HS-27A (cell line): Measurements from ENCODE around the gene YY1.
"Not testable (repeated sequence)": the region's sequence is repeated elsewhere in the genome, so short reads cannot be mapped to it uniquely, and the experiment has no call there.

Experiments used
- DNase-seq: peaks from one replicate; pipeline ENCODE4 v3.0.0-alpha.2; 2012; ENCODE audit warnings: low read depth, missing footprints

Gene YY1

DNA sequence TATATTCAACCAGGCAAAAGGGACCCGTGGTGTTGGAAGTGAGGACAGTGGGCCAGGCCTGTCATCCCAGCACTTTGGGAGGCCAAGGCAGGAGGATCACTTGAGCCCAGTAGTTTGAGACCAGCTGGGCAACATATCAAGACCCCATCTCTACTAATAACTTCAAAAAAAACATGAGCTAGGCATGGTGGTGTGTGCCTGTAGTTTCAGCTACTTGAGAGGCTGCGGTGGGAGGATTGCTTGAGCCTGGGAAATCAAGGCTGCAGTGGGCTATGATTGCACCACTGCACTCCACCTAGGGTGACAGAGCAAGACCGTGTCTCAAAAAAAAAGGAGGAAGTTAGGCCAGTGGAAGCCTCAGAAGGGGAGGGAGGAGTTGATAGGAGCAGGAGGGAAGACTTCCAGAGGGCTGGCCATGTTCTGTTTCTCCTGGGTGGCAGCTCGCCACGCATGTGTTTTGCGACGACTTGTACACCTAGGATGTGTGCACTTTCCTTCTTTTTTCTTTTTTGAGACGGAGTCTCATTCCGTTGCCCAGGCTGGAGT, 57.2 kb downstream of the YY1 start:
- no peak for DNase-seq

- DNase-seq: not testable (repeated sequence)
Observed at GRCh38 chr14:100296729-100297128, 57.8 kb downstream of the YY1 start.

DNA sequence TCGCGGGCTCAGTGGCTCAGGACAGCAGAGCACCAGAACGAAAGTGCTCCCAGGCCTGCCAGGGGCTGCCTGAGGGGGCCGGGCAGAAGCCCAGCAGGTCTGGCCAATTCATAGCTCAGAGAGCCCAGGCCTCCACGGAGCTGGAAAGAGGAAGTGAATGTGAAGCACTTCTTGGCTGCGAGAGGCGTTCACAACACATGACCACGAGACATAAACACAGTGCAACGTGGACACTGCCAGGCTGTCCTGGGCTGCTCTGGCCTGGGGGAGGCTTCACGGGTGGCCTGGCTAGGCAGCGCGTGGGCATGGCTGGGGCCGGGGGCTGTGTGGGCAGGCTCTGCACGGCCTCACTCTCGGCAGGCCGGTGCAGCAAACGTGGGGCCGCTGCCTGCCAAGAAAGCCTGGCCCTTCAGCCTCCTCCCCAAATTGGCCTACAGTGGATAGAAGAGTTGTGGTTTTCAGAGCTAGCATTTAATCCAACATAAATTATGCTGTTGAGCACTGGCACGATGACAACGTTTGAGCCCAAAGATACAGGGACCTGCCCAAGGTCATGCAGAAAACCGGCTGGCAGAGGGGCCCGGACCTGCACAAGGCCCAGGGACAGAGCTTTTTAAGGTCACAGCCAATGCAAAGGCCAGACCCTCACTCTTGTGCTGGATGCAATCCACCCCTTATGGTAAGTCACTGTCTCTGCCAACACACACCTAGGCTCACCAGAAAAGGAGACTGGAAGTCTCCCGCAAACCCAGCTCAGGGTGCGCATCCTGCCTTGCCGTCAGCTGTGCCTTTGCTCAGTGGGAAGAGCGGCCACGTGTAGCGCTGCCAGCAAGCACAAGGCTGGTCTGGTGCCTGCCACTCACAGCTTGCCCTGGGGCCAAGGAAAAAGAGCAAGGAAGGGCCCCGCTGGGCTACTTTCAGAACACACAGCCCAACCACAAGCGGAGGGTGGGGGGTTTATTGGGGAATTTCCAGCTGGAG, 58.7 kb downstream of the YY1 start:
- no peak for DNase-seq

DNA sequence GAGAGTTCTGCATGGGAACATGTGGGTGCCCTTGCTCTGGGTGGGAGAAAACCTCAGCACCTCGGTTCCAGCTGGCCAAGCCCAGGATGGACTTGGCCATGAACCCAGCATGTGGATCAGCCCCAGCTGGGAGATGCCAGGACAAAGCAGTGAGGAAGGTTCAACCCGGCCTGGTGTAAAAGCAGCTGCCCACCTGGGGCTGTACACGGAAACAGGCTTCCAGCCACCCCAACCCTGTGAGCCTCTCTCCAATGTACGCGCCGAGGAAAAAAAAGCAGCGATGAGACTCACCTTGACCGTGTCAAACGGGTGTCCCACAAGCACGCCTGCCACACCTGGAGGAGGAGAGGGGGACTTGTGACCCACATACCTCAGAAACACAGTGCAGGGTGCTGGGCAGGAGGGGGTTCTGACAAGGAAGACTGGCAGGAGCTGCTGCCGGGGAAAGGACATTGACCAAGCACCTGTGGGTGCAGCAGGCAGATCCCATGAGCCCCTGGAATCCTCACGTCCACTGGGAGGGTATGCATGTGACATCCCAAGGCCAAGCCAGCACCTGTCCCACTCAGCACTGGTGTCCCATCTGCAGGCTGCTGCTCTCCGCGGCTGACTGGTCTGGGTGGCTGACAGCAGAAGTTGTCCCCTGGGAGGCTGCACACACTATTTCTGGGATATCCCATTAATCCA, 59.8 kb downstream of the YY1 start:
- no peak for DNase-seq

DNA sequence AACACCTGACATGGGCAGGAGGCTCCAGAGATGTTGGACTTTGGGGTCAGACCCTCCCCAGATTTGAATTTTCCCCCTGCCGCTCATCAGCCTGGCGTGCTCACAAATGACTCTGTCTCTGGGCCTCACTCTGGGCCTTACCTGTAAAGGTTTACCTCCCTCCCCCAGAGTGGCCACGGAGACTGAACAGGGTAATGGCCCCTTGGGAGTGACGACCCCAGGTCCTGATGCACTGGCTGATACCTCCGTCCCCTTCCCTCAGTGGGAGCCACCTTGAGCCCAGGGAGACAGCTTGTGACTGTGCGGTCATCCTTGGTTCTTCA, 60.3 kb downstream of the YY1 start:
- no peak for DNase-seq

GRCh38 chr14:100302616-100303015, 63.7 kb downstream of the YY1 start:
- no peak for DNase-seq

- no peak for DNase-seq
Observed at GRCh38 chr14:100303179-100303578, 64.2 kb downstream of the YY1 start.

GRCh38 chr14:100303925-100304324, 65.0 kb downstream of the YY1 start:
- DNase-seq: no peak

GRCh38 chr14:100304825-100305323, 65.9 kb downstream of the YY1 start:
- DNase-seq: no peak

DNA sequence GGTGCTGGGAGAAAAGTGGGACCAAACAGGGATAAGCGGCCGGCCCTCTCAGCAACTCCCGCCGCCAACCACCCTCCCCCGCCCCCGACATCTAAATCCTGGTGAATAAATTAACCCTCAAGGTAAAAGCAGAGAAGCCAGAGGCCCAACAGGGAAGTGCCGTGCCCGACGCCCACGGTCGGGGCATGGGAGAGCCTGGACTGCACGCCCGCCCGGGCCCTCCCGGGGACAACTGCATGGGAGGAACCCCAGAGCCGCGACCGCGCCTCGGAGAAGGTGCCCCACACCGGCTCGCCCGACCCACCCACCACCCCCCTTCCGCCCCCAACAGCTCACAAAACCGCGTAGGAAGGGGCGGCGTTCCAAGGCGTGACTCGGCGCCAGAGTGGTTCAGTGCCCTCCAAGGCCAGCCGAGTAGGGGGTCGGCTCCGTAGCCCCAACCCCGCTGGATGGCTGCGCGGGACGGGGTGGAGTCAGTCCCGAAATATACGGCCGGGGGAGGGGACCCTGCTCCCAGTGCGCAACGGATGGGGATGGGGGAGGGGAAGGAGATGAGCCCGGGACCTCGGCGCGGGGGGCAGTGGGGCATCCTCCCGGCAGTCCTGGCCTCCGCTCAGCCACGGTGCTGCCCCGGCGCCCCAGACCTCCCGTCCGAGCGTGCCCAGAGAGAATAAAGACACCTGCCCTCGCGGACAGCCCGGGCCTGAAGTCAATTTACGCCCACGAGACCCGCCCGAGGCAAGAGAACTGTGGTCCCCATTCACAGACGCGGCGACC, 66.6 kb downstream of the YY1 start:
- DNase-seq: no peak

DNA sequence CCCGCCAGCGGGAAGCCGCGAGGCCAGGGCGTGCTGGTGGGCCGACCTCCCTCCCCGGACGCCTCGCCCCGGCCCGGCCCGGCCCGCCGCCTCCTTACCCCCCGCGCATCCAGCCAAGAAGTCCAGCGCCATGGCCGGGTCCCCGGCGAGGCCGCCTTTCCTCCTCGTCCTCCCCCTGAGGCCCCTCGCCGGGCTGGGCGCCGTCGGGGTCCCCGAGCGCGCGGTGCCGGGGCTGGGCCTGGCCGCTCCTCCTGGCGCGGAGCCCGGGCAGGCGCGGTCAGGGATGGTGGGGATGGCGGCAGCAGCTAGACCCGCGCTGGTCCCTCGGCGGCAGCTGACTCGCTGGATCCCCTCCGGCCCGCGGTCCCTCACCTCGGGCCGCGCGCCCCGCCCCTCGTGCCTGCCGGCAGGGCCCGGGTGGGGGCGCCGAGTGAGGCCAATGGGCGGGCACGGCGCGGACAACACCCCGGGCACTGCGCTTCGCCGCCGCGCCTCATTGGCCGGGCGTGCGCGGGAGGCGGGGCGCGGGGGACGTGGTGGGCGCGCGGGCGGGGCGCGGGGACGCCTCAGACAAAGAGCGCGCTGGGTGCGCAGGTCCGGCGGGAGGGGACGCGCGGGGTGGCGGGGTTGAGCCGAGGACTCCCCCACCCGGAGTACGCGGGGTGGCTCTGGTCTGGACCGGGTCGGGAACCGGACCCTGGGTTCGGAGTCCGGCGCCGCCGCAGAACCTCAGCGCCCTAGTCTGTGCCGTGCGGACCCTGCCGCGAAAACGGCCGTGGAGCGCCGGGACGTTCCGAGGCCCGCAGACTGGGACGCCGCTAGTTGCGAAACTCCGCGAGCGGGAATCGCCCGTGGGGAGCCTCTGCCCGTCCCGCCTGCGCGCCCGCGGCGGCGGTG, 67.4 kb downstream of the YY1 start, which contains the start of gene SLC25A29:
TSS of gene SLC25A29 (minus strand) at position 344 of the 897 bp plus-strand sequence. CDS start at position 132, 212 bp downstream.
- DNase-seq: peak; percentile 42

- no peak for DNase-seq
Observed at GRCh38 chr14:100306998-100307765, 68.2 kb downstream of the YY1 start.

DNA sequence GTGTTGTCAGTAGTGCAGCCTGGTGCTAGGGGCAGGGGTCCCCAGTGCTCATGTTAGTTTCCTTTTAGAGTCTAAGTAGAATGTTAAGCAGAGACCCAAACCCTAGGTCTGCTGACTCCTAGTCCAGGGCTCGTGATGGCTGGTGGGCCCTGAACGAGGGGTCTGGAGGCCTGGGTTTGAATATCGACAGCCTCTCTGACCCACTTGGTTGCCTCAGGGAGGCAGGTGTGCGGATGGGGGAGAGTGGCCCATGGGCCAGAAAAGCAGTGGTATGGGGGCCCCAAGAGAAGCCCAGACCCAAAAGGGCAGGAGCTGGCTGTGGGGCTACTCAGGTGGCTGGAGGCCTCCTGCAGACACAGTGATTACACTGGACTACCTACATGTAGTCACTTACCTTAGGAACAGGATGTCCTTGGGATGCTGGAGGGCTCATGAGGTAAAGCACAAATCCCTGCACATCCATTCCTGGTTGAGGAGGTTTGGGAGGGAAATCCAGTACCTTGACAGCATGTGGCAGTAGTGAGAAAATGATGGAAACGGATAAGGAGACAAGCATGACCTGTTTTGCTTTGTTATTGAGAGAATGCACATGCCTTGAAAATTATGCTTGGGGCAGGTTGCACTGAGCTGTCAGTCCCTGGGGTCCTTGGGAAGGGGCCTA, 69.0 kb downstream of the YY1 start:
- no peak for DNase-seq

GRCh38 chr14:100308427-100308792, 69.5 kb downstream of the YY1 start:
- not testable (repeated sequence) for DNase-seq

DNA sequence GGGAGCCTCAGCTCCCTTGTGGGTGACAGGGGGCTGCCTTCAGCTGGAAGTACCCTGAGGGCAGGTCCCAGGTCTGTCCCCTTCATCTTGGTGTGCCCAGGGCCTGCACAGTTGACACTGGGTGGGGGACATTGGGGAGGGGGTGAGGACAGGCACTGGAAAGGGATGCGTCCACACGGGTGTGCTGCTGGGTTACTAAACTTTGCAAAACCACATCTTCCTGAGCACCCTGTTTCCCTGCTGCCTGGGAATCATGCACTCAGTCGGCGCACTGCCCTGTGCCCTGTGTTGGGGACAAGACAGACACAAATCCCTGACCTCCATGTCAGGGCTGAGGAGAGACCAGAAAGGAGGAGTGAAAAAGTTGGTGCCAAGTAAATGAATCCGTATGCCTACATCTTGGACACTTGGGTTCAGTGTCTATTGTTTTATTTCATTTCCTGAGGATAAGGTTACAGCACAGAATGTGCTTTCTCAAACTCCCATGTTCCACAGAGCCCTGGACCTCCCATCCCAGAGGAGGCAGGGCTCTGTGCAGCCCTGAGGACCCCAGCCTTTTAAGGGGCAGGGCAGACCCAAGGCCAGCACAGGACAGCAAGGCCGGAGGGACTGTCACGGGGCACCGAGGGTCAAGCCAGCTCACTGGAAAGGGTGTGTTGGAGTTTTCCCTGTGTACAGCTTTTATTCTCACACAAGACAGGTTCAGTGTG, 70.2 kb downstream of the YY1 start:
- no peak for DNase-seq

GRCh38 chr14:100312110-100312876, 73.3 kb downstream of the YY1 start:
- DNase-seq: not testable (repeated sequence)

- DNase-seq: no peak
Observed at GRCh38 chr14:100312877-100313400, 74.0 kb downstream of the YY1 start.
